Stimulated activated CD4-positive, alpha-beta T cell treated with anti-CD3 and anti-CD28 coated beads, Interleukin-4, amount 100 ng/mL, for 24 hours (primary cell): Measurements from ENCODE around the gene TBX3.

Source experiments
- DNase-seq: peaks from one replicate; pipeline ENCODE4 v3.0.0-alpha.2; 2020

Gene TBX3

DNA sequence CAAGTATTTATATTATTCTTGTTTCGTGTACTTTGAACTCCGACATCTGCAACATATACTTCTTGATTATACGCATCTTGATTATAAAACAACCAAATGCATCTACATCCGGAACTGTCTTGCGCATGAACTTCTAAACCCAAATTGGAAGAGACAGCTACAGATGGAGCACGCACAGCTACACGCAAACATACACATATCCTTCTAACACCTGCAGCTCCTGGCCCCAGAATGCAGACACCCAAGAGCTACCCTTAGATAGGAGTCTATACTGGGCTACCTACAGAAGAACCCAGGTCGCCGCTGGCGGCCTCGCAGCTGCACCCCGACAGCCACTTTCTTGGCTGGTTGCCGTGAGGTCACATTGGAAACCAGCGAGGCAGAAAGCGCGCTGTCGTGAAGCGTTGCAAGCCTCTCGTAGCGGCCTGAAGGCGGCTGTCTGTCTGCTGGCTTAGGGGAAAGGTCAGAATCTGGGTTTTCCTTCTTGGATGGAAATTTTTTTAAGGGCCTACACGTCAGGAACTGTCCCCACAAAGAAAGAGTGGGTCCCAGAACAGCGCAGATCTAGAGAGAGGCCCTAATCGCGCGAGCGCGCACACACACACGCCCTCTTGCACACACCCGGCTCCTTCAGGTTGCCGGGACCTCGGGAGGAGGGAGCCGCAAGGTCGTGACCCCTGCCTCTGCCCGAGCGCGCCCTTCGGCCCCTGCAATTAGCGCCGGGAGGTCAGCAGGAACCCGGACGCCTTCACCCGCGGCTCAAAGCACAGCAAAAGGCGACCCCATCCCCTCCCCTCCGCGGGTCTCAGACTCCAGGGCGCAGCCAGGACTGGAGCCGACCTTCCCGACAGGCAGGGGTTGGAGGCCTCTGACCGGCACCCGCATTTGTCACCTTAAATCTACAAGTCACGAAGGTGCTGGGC is 17.0 kb downstream of the TBX3 start:
- no peak for DNase-seq

DNA sequence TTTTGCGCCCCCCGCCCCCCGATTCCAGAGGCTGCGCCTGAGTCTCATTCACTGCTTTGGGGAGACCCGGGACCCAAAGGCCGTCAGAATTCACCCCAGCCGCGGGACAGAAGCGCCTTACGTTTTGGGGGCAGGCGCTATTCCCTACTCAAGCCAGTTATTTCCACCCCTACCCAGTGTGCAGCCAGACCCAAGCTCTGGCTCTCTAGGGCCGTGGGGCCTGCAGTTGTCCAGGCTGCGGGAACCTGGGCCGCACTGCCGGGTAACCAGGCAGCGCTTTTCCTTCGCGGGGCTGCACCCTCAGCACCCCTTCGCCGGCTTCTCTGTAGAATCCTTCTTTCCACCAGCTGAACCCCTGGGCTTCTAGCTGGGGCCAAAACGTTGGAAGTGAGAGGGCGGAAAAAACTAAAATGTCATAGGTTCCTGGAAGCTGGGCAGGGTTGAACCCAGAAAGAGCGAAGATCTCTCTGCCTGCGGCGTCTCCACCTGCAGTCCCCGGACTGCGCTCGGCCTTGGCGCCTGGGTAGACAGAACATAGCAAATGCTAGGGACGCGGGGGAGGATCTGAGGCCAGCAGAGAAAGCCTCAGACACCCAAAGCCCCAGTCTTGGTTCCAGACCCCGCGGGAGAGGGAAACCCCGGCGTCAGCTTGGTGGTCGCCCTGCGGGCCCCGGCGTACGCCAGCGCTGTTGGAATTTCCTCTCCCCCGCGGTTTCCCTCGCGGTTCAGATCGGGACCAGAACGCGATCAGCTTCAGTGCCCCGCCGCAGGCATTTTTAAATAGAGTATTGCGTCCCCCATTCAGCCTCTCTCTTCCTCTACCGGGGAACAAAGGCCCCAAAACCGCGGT is 18.3 kb downstream of the TBX3 start:
- no peak for DNase-seq

DNA sequence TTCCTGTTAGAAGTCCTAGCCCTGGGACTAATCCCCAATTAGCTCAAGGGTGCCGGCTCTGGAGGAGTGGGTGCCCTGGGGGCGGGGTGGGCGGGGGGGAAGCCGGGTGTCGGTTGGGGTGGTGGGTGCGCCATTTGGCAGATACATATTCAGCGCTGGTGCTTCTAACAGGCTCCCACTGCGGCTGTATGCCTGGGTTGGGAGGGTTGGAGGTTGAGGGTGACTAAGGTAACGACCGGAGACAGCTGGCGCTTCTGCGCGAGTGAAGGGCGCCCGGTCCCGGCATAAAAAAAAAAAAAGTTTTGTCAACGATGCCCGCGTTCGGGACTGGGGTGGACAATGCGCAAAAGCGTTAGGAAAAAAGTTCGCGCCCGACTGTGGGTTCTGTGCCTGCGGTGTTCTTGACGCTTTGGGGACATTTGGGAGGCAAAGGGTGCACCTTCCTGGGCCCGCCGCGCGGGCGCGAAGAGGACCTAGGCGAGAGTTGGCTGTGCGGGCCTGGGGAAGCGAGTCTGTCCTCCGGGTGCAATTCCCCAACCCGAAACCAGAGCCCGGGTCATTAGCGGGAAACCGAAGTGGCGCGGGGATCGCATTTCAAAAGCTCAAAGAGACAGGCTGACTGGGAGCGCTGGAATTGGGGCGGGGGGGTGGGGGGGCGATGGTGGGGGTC is 19.2 kb downstream of the TBX3 start:
- DNase-seq: no peak

DNA sequence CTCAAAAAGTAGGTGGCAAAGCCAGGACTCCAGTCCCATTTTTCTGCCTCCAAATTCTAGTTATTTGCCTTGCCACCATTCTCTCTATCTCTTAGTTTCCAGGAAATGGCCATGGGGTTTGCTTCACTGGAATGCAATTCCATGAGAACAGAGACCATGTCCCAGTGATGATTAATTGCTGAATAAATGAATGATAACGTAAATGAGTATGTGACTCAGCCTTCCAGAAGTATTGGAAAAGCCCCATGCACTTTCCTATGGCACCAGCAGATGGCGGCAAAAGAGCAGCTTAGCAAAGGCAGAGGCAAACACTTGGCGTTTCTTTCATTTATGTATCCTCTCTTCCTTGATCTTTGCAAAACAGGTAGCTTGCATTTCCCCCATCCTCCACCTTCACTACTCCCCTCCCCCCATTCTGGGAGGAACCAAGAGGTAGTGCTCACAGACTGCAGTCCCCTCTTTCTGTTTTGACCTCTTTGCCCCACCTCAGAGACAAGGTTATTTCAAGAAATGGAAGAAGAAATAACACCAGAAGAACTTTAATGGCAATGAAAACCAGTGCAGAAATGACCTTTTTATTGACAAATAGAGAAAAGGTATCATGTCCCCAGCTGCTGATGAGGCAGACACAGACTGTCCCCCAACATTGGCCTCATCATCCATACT is 21.3 kb downstream of the TBX3 start:
- DNase-seq: peak; percentile 67

DNA sequence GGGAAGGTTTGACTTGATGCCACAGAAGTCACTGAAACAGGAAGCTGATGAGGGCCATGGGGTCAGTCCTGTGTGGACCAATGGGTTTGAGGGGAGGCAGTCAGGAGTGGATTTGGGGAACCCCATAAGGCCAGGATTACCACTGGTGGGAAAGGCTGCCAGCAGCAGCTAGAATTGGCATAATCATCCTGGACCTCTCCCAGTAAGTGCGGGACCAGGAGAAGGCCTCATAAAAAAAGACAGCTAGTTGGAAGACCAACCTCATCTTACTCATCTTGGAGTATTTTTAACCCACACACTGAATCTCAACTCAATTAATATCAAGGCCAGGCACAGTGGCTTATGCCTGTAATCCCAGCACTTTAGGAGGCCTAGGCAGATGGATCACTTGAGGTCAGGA is 22.7 kb downstream of the TBX3 start:
- no peak for DNase-seq

GRCh38 chr12:114659084-114659483 is 24.9 kb downstream of the TBX3 start:
- DNase-seq: no peak

DNA sequence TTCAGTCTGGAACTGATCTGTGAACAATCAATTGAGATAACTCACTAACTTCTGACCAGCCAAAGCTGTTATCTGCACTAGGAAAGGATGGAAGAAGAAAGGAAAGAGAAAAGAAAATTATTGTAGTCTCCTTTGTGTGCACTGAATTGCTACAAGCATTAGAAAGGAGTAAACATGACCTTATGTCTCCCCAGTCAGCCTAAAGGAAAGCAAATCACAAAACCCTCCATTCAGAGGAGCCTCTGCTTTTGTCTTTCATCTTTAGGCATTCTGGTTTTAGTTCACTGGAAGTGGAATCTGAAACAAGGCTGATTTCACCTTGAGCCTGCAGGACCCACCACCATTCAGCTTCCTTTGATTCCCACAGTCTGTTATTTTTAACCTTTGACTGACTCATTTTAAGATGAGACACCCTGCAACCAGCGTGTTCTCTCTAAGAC is 26.0 kb downstream of the TBX3 start:
- DNase-seq: no peak

DNA sequence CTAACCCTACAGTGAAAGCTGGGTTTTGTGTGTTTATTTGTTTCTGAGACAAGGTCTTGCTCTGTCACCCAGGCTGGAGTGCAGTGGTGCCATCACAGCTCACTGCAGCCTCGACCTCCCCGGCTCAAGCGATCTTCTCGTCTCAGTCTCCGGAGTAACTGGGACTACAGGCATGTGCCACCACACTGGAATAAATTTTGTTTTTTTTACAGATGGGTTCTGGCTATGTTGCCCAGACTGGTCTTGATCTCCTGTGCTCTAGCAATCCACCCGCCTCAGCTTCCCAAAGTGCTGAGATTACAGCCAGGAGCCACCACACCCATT is 26.4 kb downstream of the TBX3 start:
- no peak for DNase-seq

DNA sequence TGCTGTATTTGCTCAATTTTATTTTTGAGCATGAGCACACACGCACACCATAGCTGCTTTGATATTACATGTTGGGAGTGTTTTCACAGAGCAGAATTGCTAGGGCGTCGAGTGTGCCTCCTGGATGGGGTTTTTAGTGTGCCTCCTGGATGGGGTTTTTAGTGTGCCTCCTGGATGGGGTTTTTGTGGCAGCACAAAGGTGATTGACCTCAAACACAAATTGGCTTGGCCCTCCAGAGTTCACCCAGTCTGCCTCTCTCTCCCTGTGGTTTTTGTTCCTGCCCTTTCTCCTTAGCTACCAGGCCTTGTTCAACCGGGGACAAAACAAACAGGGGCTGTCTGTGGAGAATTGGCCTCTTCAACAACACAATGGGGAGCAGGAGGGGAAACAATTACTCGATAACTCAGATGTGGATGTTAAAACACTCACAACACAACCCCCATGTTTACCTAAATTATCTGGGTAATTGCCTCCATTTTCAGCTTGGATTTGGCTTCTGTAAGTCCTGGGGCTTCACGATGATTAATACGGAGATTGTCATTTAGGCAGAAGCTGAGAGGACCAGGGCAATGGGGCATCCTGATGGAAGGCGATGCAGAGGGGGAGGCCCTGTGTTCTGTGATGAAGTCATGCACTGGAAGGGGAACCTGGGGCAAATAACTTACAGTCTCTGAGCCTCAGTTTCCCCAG is 26.9 kb downstream of the TBX3 start:
- DNase-seq: no peak

- DNase-seq: no peak
Observed at GRCh38 chr12:114655934-114656749, 27.8 kb downstream of the TBX3 start.

- no peak for DNase-seq
Observed at GRCh38 chr12:114649585-114649984, 34.4 kb downstream of the TBX3 start.

DNA sequence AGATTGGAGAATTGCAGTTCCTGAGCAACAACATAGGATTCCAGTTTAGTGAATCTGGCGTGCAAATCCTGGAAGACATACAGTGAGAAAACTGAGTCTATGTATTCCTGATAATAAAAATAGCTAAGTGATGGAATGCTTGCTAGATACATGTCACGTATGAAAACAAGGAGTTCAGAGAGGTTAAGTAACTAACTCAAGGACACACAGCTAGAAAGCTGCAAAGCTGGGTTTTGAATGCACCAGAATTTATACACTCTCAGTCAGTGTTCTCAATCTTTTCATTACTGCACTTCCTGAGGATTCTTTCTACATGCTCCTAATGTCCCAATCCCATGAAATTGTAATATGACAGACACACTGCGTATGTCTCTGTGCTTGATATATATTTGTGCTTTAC is 35.3 kb downstream of the TBX3 start:
- DNase-seq: no peak

GRCh38 chr12:114638790-114639435 is 45.1 kb downstream of the TBX3 start:
- DNase-seq: no peak

- DNase-seq: no peak
Observed at GRCh38 chr12:114636723-114637480, 47.1 kb downstream of the TBX3 start.

DNA sequence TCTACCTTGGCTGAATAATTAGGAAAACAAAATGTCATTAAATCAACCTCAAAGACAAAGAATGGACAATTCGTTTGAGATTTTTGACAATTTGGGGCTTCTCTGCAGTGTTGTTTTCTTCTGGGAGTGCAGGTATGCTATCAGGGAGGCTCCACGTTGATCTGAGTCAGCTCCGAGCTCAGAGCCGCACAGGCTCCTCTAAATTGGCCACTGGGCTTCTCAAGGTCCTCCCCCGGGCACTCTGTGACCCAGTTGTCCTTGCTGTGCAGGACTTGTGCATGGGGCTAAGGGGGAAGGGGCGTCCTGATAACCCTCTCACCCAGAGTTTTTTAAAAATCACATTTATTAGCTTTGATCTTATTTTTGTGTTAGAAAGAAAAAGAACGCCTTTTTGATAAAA is 52.7 kb downstream of the TBX3 start:
- no peak for DNase-seq

GRCh38 chr12:114628199-114628598 is 55.8 kb downstream of the TBX3 start:
- DNase-seq: no peak

GRCh38 chr12:114627393-114627792 is 56.6 kb downstream of the TBX3 start:
- DNase-seq: no peak

DNA sequence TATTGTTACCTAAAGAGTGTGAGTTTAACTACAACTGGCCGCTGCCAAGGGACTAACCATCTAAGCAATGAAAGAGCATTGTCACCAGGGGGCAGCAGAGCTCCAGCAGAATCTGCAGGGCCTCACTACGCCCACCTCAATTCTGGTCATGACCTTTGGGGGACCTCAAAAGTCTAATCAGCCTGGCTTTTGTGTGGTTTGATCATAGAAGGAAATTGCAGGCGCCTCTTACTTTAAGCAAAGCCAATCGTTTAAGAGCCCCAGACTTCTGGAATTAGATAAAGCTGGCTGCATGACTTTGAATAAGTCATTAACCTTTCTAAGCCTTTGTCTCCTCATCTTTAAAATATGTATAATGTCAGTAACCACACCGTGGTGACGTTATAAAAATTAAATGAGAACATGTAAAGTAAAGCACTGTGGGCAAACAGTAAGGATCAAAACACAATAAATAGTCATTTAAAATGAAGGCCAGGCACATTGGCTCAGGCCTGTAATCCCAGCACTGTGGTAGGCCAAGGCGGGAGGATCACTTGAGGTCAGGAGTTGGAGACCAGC is 58.6 kb downstream of the TBX3 start:
- DNase-seq: peak; percentile 14

GRCh38 chr12:114623737-114624136 is 60.2 kb downstream of the TBX3 start:
- DNase-seq: no peak
